Neural progenitor cell (in vitro differentiated cells): ENCODE measurements around the gene MACROD2.

Source experiments
- EZH2 ChIP-seq: fragments of 200-600 bp; sonication (generic); IDR thresholded peaks from 2 replicates; pipeline ENCODE4 v1.6.1; 2017; ENCODE audit warnings: antibody characterized with exemption, mild to moderate bottlenecking, moderate library complexity
- TF ChIP-seq, protein P1 (sequence below): fragments of 200-600 bp; sonication (generic); IDR thresholded peaks from 2 replicates; pipeline ENCODE4 v1.5.1; 2017; ENCODE audit warnings: antibody characterized with exemption, mild to moderate bottlenecking

GRCh38 chr20:15711177-15711576 lies 1715.9 kb downstream of the MACROD2 start:
- TF ChIP-seq, protein P1, sequence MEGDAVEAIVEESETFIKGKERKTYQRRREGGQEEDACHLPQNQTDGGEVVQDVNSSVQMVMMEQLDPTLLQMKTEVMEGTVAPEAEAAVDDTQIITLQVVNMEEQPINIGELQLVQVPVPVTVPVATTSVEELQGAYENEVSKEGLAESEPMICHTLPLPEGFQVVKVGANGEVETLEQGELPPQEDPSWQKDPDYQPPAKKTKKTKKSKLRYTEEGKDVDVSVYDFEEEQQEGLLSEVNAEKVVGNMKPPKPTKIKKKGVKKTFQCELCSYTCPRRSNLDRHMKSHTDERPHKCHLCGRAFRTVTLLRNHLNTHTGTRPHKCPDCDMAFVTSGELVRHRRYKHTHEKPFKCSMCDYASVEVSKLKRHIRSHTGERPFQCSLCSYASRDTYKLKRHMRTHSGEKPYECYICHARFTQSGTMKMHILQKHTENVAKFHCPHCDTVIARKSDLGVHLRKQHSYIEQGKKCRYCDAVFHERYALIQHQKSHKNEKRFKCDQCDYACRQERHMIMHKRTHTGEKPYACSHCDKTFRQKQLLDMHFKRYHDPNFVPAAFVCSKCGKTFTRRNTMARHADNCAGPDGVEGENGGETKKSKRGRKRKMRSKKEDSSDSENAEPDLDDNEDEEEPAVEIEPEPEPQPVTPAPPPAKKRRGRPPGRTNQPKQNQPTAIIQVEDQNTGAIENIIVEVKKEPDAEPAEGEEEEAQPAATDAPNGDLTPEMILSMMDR, result no peak
- no peak for TF ChIP-seq EZH2
